Mucosa of stomach (tissue), 1 donor: Measurements from ENCODE around the gene TCERG1L.
"Not testable (repeated sequence)": the region's sequence is repeated elsewhere in the genome, so short reads cannot be mapped to it uniquely, and the experiment has no call there.

Experiments used
- H3K27me3 ChIP-seq: one replicate; pipeline ENCODE4 v1.7.0; 2013; ENCODE audit warnings: mild to moderate bottlenecking, low read length; ENCODE audit not compliant: control insufficient read depth, insufficient read depth
- H3K36me3 ChIP-seq: one replicate; pipeline ENCODE4 v1.7.0; 2013; ENCODE audit warnings: low read length; ENCODE audit not compliant: control insufficient read depth, insufficient read depth
- H3K4me1 ChIP-seq: one replicate; pipeline ENCODE4 v1.7.0; 2013; ENCODE audit warnings: mild to moderate bottlenecking, low read length; ENCODE audit not compliant: control insufficient read depth, insufficient read depth
- H3K4me3 ChIP-seq: one replicate; pipeline ENCODE4 v1.7.0; 2013; ENCODE audit warnings: low read length
- H3K9ac ChIP-seq: one replicate; pipeline ENCODE4 v1.7.0; 2013; ENCODE audit warnings: mild to moderate bottlenecking, low read length, moderate library complexity
- H3K9me3 ChIP-seq: one replicate; pipeline ENCODE4 v1.7.0; 2013; ENCODE audit warnings: mild to moderate bottlenecking, low read length, moderate library complexity; ENCODE audit not compliant: control insufficient read depth
- donor health status: Pancreatic carcinoma.

TCERG1L gene

DNA sequence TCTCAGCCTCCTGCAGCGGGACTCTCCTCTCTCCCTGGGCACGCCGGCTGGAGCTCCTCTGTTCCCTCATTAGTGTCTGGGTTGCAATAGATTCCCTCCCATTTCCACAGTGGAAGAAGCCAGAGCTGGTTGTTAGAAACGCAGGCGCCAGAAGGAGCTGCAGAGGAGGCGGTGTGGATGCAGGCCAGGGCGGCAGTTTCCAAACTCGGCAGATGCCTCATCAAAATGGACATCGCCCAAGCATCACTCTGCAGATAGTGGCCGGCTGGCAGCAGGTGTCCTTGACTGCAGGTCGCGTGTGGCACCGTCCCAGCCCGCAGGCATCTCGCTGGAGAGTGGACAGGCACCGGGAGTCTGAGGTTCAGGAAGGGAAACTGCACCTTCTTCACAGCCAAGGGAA, 201.8 kb downstream of the TCERG1L start:
- Histone ChIP-seq H3K4me1 (no peaks in the 10 kb centered on the region), H3K9ac (no peak overlapping the region), H3K27me3 (no peaks in the 10 kb centered on the region), H3K4me3 (no peak overlapping the region), H3K36me3 (no peaks in the 10 kb centered on the region), H3K9me3 (no peaks in the 10 kb centered on the region)

DNA sequence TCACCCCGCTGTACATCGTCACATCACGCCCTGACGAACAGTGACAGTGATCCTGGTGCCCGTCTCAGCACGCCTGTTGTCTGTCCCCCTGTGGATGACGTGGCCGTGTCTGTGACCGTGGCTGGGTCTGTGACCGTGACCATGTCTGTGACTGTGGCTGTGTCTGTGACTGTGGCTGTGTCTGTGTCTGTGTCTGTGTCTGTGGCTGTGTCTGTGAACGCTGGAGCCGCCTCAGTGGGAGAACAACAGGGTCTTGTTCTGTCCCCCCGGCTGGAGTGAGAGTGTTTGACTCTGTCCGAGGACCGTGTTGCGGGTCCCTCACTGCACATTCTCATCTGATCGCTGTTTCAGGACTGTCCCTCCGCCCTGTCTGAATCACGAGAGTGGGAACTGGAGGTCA, 202.2 kb downstream of the TCERG1L start:
- no peaks in the 10 kb centered on the region for H3K9me3 ChIP-seq
- H3K4me1 ChIP-seq, result no peaks in the 10 kb centered on the region
- no peak overlapping the region for H3K9ac ChIP-seq
- no peaks in the 10 kb centered on the region for H3K36me3 ChIP-seq
- H3K27me3 ChIP-seq, result no peaks in the 10 kb centered on the region
- no peak overlapping the region for H3K4me3 ChIP-seq

DNA sequence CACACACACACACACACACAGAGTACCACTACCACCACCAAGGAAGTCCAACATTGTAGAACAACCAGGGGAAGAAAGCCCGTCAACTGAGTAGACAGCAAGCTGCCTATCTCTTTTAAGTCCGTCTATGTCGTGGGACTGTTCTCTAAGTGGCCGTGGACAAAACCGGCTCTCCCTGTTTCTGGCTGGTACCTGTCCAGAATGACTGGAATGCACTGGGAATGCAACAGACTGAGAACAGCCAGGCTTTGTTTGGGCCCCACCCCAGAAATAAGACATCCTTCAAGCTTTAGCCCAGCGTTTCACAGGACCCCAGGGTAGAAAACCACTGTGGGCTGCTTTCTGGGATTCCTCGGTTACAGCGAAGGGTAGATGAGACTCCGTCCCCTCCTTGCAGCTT, 203.6 kb downstream of the TCERG1L start:
- H3K4me1 ChIP-seq, result no peaks in the 10 kb centered on the region

DNA sequence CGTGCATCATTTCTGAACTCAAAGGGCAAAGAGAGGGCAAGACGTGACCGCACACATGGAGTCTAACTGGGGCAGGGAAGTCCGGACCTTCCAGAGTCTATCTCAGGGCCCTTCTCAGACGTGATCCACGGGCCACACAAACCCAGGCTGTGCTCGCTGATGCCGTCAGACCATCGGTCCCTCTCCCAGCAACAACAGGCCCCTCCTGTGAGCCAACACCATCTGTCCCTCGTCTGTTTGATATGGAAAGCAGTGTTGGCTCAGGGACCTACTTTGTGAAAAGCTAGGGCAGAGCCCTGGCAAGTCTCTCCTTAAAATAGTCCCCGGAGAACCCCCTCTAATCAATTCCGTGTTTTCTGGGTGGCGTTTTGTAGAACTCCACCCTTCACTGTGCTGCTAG, 208.8 kb downstream of the TCERG1L start:
- H3K4me3 ChIP-seq, result no peak overlapping the region
- H3K36me3 ChIP-seq, result no peaks in the 10 kb centered on the region
- H3K4me1 ChIP-seq, result no peaks in the 10 kb centered on the region
- no peaks in the 10 kb centered on the region for H3K27me3 ChIP-seq
- no peak overlapping the region for H3K9ac ChIP-seq
- no peaks in the 10 kb centered on the region for H3K9me3 ChIP-seq

More for the DNA sequence above, 203.6 kb downstream of the TCERG1L start:
- H3K9ac ChIP-seq, result no peak overlapping the region
- no peaks in the 10 kb centered on the region for H3K36me3 ChIP-seq
- H3K9me3 ChIP-seq, result no peaks in the 10 kb centered on the region
- H3K27me3 ChIP-seq, result no peaks in the 10 kb centered on the region
- no peak overlapping the region for H3K4me3 ChIP-seq

DNA sequence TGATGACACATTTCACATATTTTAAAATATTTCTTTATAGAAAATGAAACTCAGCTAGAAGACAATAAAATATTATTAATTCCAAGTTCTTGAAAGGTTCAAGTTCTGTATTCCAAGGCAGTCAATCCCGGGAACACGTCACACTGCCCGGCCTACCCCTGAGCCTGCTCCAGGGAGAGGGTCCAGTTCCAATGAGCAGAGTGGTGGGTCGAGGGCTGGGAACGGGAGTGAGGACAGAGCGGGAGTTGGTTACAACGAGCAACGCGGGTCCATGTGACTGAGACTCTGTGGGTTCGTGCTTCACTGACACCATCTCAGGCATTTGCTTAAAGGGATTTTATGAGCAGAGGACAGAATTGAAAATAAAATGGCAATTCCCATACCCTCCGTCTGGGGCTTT, 209.4 kb downstream of the TCERG1L start:
- no peaks in the 10 kb centered on the region for H3K9me3 ChIP-seq
- no peaks in the 10 kb centered on the region for H3K27me3 ChIP-seq
- H3K9ac ChIP-seq, result no peak overlapping the region
- H3K4me3 ChIP-seq, result no peak overlapping the region
- H3K36me3 ChIP-seq, result no peaks in the 10 kb centered on the region
- no peaks in the 10 kb centered on the region for H3K4me1 ChIP-seq

DNA sequence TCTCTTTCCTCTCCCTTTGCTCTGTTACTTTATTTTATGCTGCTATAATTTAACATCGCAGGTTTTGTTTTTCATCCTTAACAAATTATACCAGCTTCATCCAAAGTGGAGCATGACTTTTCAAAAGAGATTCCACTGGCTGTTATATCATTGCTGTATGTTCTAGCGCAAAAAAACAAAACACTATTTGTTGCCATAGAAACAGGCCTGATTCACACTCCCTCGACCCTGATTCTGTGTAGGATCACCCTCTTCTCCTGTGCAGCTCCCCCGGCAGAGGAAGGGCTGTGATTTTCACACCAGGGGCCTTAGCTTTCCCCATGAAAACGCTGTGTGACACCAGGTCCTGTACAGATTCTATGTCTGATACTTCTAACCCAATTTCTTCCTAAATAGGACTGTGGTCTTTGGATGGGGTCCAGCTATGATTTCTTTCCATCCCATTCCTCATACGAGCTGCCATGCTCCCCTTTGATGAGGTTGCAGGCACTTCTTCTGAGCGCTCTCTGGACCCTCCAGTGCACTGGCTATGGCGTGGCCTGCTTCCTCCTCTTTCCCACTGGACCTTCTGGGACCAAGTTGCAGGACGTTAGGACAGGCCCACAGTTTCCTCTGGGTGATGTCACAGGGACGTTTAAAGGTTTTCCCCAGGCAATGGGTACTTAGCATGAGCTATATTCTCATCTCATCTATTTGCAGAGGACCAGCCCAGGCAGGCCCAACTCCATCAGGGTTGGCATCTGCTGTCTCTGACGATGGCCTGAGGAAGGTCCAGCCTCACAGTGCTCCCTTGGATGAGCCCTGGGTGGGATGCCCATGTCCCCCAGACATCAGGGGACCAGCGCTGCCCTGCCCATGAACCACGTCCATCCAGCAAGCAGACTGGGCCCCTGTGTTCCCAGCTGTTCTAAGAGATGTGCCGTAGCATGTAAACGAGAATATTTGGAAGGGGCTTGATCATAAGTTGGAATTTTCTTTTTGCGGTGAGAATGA, 210.8 kb downstream of the TCERG1L start:
- not testable (repeated sequence) for H3K4me3 ChIP-seq, H3K4me1 ChIP-seq, H3K36me3 ChIP-seq, H3K27me3 ChIP-seq, H3K9me3 ChIP-seq, H3K9ac ChIP-seq

DNA sequence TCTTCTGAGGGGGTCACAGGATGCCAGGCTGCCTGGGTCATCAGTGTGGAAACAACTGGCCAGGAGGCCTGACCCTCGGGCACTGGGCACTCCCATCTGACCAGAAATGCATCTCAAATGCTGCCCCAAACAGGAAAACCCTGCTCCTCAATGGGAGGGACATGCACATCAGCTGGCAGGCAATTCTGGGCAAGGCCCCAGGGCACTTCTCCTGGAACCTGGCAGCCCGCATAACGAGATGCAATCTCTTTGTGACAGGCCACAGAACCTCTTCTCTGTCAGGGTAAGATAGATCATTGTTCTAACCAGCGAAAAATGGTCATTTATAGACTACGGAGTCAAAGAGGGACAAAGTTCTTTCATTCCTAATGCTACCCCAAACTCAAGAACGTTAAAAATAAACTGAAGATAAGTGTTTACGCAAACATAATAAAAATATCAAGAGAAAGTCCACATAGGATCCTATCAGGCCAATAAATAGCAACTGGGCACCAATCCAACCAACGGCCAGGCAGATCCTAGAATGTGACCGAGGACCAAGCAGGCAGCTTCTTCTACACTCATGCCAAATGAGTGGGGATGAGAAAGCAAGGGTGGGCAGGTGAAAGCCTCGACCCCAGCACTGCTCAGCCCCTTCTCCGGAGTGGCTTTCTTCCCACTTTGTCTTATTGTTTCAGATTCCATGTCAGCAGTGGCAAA, 212.3 kb downstream of the TCERG1L start:
- Histone ChIP-seq H3K27me3 (no peaks in the 10 kb centered on the region), H3K36me3 (no peaks in the 10 kb centered on the region), H3K4me3 (no peak overlapping the region), H3K4me1 (no peaks in the 10 kb centered on the region), H3K9ac (no peak overlapping the region), H3K9me3 (no peaks in the 10 kb centered on the region)

DNA sequence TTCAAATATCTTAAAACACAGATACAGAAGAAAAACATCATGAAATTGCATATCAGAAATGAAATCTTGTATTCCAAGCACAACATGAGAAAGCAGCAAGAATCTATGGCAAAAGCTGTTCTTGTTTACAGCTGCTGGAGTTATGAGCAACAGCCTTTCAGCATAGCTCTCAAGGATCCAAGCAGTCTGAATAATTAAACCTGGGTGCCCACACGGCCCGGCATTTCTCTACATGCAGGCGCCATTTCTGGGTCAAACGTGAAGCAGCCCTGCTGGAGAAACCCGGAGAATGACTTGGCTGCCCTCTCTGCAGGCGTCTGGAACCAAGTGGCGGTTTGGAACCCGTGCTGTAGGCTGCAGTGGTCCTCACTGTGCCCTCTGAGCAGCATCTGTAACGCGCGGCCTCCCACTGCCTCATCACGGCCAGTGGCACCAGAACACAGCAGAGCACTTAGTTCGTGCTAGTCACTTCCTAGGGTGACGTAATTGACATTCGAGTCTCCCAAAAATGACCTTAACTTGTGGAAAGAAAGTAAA, 213.0 kb downstream of the TCERG1L start:
- no peak overlapping the region for H3K4me3 ChIP-seq
- no peaks in the 10 kb centered on the region for H3K36me3 ChIP-seq
- H3K9me3 ChIP-seq, result no peaks in the 10 kb centered on the region
- no peaks in the 10 kb centered on the region for H3K27me3 ChIP-seq
- no peak overlapping the region for H3K9ac ChIP-seq
- H3K4me1 ChIP-seq, result no peaks in the 10 kb centered on the region

DNA sequence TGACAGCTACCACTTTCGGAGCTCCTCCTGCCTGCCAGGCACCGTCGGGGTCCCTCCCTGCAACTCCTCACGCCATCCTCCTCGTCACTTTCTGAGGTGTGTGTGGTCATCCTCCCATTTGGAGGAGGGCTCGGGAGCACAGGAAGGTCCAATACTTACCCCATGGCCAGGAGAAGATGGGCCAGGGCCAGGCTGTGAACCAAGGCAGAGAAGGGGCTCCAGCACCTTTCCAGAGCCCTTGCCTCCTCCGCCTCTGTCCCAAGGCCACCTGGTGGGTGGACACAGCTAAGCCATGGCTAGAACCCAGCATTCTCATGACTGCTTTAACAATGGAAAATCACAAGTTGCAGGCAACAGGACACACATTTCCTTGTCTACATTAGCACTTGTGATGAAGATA, 215.5 kb downstream of the TCERG1L start:
- H3K4me3 ChIP-seq, result no peak overlapping the region
- H3K4me1 ChIP-seq, result no peaks in the 10 kb centered on the region
- no peaks in the 10 kb centered on the region for H3K9me3 ChIP-seq

DNA sequence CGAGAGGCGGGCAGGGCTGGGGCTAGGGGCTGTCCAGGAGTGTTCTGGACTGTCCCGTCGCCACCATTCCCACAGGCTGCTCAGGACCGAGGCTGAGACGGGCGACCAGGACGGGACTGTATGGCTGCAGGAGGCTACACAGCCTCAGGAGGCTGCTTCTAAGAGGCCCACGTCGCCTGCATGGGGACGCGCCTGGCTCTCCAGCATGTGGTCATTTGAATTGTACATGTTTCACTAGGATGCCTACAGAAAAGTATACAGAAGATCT, 216.3 kb downstream of the TCERG1L start:
- Histone ChIP-seq H3K4me3 (no peak overlapping the region), H3K4me1 (no peaks in the 10 kb centered on the region), H3K27me3 (no peaks in the 10 kb centered on the region)

More for the DNA sequence above, 215.5 kb downstream of the TCERG1L start:
- Histone ChIP-seq H3K36me3 (no peaks in the 10 kb centered on the region), H3K27me3 (no peaks in the 10 kb centered on the region), H3K9ac (no peak overlapping the region)

DNA sequence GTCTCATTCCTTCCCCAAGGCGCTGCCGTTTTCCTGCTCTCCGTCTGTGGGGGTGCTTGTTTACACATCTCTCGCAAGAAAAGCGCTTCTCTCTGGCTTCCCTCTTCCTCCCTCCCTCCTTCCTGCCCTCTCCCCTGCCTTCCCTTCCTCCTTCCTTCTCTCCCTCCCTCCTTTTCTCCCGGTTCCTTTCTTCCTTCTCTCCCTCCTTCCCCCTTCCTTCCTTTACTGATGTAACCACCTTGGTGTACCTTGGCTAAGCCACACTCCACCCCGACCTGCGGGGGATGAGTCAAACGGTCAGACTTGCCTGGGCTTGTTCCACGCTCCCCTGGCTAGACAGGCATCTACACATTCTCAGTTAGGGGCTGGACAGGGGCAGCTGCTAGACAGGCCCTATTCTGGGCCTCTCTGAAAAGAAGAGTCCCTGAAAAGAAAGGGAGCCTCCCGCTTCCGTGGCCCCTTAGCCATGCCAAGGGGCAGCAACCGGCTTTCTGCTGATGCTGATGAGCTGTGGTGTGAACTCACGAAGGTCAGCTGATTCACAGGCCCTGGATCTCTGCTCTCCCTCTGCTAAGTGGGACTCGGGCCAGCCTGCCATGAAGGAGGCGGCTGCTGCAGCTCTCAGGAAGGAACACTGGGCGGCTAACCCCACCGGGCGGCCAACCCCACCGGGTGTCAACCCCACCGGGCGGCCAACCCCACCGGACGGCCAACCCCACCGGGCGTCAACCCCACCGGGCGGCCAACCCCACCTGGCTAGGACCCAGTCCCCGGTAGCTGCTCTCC, 216.8 kb downstream of the TCERG1L start:
- H3K27me3 ChIP-seq, result no peaks in the 10 kb centered on the region

More for the DNA sequence above, 216.3 kb downstream of the TCERG1L start:
- no peak overlapping the region for H3K9ac ChIP-seq
- H3K36me3 ChIP-seq, result no peaks in the 10 kb centered on the region
- H3K9me3 ChIP-seq, result no peaks in the 10 kb centered on the region

More for the DNA sequence above, 216.8 kb downstream of the TCERG1L start:
- no peak overlapping the region for H3K4me3 ChIP-seq
- H3K9me3 ChIP-seq, result no peaks in the 10 kb centered on the region
- H3K4me1 ChIP-seq, result no peaks in the 10 kb centered on the region
- H3K9ac ChIP-seq, result no peak overlapping the region
- H3K36me3 ChIP-seq, result no peaks in the 10 kb centered on the region
